Measurements from ENCODE around the gene SEZ6L. TPM values are rescaled to one million over a fixed set of nuclear protein-coding genes. Genes with fewer than 3 reads are reported as not detected.

Gene SEZ6L
- total and polyA plus RNA-seq, 10 donors = 0.02 to 0.72 (median 0.30) TPM; not detected in 2

- Histone ChIP-seq H3K9me3 (peaks cover 0 to 3% (median 0%) of the 10 kb centered on the region in 8 donors), H3K27me3 (replicated peaks in 1 of 7) (peaks cover 0 to 20% (median 0%) of the 10 kb centered on the region in 7 donors), H3K36me3 (no peaks in the 10 kb centered on the region), H3K4me1 (no peaks in the 10 kb centered on the region), H3K4me3 (no peak overlapping the region), H3K27ac (no peak overlapping the region)
- 74 to 85% (median 80%) methylated on average over 10 of the region's 10 CpGs for WGBS, 5 donors
- no peak for DNase-seq
- no peak for TF ChIP-seq CTCF (IDR thresholded peaks at IDR 0.05 in 8 of 11, conservative IDR thresholded peaks at IDR 0.05 in 3 of 11)
- no peak for TF ChIP-seq POLR2AphosphoS5 (IDR thresholded peaks at IDR 0.05)
- no peak for TF ChIP-seq POLR2A (IDR thresholded peaks at IDR 0.05)
- intact Hi-C loops (cut with DNase I; ENCODE audit: low total_unique reads) = no loop called here
Measured at GRCh38 chr22:26286091-26286820, 117.0 kb downstream of the SEZ6L start.

GRCh38 chr22:26287382-26288225, 118.3 kb downstream of the SEZ6L start:
- TF ChIP-seq POLR2AphosphoS5 (IDR thresholded peaks at IDR 0.05) (no peak), CTCF (IDR thresholded peaks at IDR 0.05 in 8 of 11, conservative IDR thresholded peaks at IDR 0.05 in 3 of 11) (no peak), POLR2A (IDR thresholded peaks at IDR 0.05) (no peak)
- H3K9me3 ChIP-seq = peaks cover 0 to 3% (median 0%) of the 10 kb centered on the region in 8 donors
- H3K4me1 ChIP-seq = no peaks in the 10 kb centered on the region
- no peak overlapping the region for H3K4me3 ChIP-seq
- 77 to 88% (median 80%) methylated on average over 7 of the region's 7 CpGs for WGBS, 5 donors
- H3K27ac ChIP-seq = no peak overlapping the region
- no peak for DNase-seq
- H3K27me3 ChIP-seq (replicated peaks in 1 of 7) = peaks cover 0 to 15% (median 0%) of the 10 kb centered on the region in 7 donors
- intact Hi-C loops (cut with DNase I; ENCODE audit: low total_unique reads) = no loop called here
- H3K36me3 ChIP-seq = no peaks in the 10 kb centered on the region

- DNase-seq = no peak
- Histone ChIP-seq H3K4me3 (no peak overlapping the region), H3K9me3 (no peaks in the 10 kb centered on the region), H3K36me3 (no peaks in the 10 kb centered on the region), H3K4me1 (peaks cover 0 to 6% (median 0%) of the 10 kb centered on the region in 6 donors), H3K27me3 (replicated peaks in 1 of 7) (peaks cover 0 to 7% (median 0%) of the 10 kb centered on the region in 7 donors), H3K27ac (no peak overlapping the region)
- 69 to 81% (median 72%) methylated on average over 13 of the region's 13 CpGs for WGBS, 5 donors
- intact Hi-C loops (cut with DNase I; ENCODE audit: low total_unique reads) = no loop called here
- TF ChIP-seq CTCF (IDR thresholded peaks at IDR 0.05 in 8 of 11, conservative IDR thresholded peaks at IDR 0.05 in 3 of 11) = no peak
- TF ChIP-seq POLR2A (IDR thresholded peaks at IDR 0.05) = no peak
- no peak for TF ChIP-seq POLR2AphosphoS5 (IDR thresholded peaks at IDR 0.05)
Measured at GRCh38 chr22:26289611-26290101, 120.4 kb downstream of the SEZ6L start.

All from spleen (tissue), 11 donors.